Measurements from ENCODE around the gene MYDGF.

Gene MYDGF

GRCh38 chr19:4676955-4677731 is 7.0 kb upstream of the MYDGF start:
- DNase-seq (ENCODE audit: low read depth in 2 of 3, low spot score in 1 of 3): peak in 2 of 3 donors; percentile 10 to 11

GRCh38 chr19:4675346-4675745 is 5.2 kb upstream of the MYDGF start:
- no peak for DNase-seq (ENCODE audit: low read depth in 2 of 3, low spot score in 1 of 3)

GRCh38 chr19:4673726-4674125 is 3.6 kb upstream of the MYDGF start:
- no peak for DNase-seq (ENCODE audit: low read depth in 2 of 3, low spot score in 1 of 3)

GRCh38 chr19:4673216-4673615 is 3.1 kb upstream of the MYDGF start:
- DNase-seq (ENCODE audit: low read depth in 2 of 3, low spot score in 1 of 3): no peak

- DNase-seq (ENCODE audit: low read depth in 2 of 3, low spot score in 1 of 3): no peak
Observed at GRCh38 chr19:4671185-4671851, 1.2 kb upstream of the MYDGF start.

GRCh38 chr19:4664642-4665041 is 5.5 kb downstream of the MYDGF start:
- DNase-seq (ENCODE audit: low read depth in 2 of 3, low spot score in 1 of 3): no peak

- no peak for DNase-seq (ENCODE audit: low read depth in 2 of 3, low spot score in 1 of 3)
Observed at GRCh38 chr19:4662812-4663211, 7.3 kb downstream of the MYDGF start.

- DNase-seq (ENCODE audit: low read depth in 2 of 3, low spot score in 1 of 3): no peak
Observed at GRCh38 chr19:4662020-4662695, 8.0 kb downstream of the MYDGF start.

GRCh38 chr19:4660993-4661392 is 9.1 kb downstream of the MYDGF start:
- no peak for DNase-seq (ENCODE audit: low read depth in 2 of 3, low spot score in 1 of 3)

GRCh38 chr19:4660181-4660791 is 9.9 kb downstream of the MYDGF start:
- DNase-seq (ENCODE audit: low read depth in 2 of 3, low spot score in 1 of 3): no peak

GRCh38 chr19:4657835-4658234 is 12.3 kb downstream of the MYDGF start:
- DNase-seq (ENCODE audit: low read depth in 2 of 3, low spot score in 1 of 3): no peak

GRCh38 chr19:4657262-4657661 is 12.9 kb downstream of the MYDGF start:
- DNase-seq (ENCODE audit: low read depth in 2 of 3, low spot score in 1 of 3): no peak

- no peak for DNase-seq (ENCODE audit: low read depth in 2 of 3, low spot score in 1 of 3)
Observed at GRCh38 chr19:4656102-4656501, 14.0 kb downstream of the MYDGF start.

- no peak for DNase-seq (ENCODE audit: low read depth in 2 of 3, low spot score in 1 of 3)
Observed at GRCh38 chr19:4654437-4655361, 15.4 kb downstream of the MYDGF start.

- no peak for DNase-seq (ENCODE audit: low read depth in 2 of 3, low spot score in 1 of 3)
Observed at GRCh38 chr19:4653793-4654436, 16.2 kb downstream of the MYDGF start.

GRCh38 chr19:4652075-4652474 is 18.1 kb downstream of the MYDGF start:
- no peak for DNase-seq (ENCODE audit: low read depth in 2 of 3, low spot score in 1 of 3)

- DNase-seq (ENCODE audit: low read depth in 2 of 3, low spot score in 1 of 3): no peak
Observed at GRCh38 chr19:4650159-4650558, 20.0 kb downstream of the MYDGF start.

GRCh38 chr19:4649392-4650047 is 20.6 kb downstream of the MYDGF start:
- no peak for DNase-seq (ENCODE audit: low read depth in 2 of 3, low spot score in 1 of 3)

All from stimulated activated CD4-positive, alpha-beta T cell treated with anti-CD3 and anti-CD28 coated beads, Interleukin-12 subunit alpha, Interleukin-12 subunit beta, amount 100 ng/mL, for 48 hours (primary cell).